HL-60 (cell line): ENCODE results near the gene TMEM128.

ENCODE experiments used
- CTCF ChIP-seq: IDR thresholded peaks from one replicate; pipeline ENCODE4 v1.5.1; 2011; ENCODE audit warnings: low read length, control low read depth, inconsistent platforms; ENCODE audit not compliant: insufficient read depth
- GABPA ChIP-seq: IDR thresholded peaks from 2 replicates; pipeline ENCODE4 v1.6.1; 2012; ENCODE audit warnings: low read depth
- POLR2AphosphoS5 ChIP-seq: IDR thresholded peaks from 2 replicates; pipeline ENCODE4 v1.6.1; 2012; ENCODE audit warnings: low read depth
- REST ChIP-seq: IDR thresholded peaks from 2 replicates; pipeline ENCODE4 v1.6.1; 2012; ENCODE audit warnings: low read depth; ENCODE audit not compliant: insufficient replicate concordance
- SPI1 ChIP-seq: IDR thresholded peaks from 2 replicates; pipeline ENCODE4 v1.6.1; 2012; ENCODE audit warnings: low read depth, mild to moderate bottlenecking, borderline replicate concordance

GRCh38 chr4:4206204-4206603 lies 41.8 kb downstream of the TMEM128 start:
- no peak for TF ChIP-seq POLR2AphosphoS5
- no peak for TF ChIP-seq CTCF
- TF ChIP-seq GABPA, result no peak
- no peak for TF ChIP-seq REST
- no peak for TF ChIP-seq SPI1
